GM12878 (cell line): Measurements from ENCODE around the gene STX1A. TPM values are rescaled to one million over a fixed set of nuclear protein-coding genes. Genes with fewer than 3 reads are reported as not detected.

Experiments used
- ATAC-seq: fragments of 200-7000 bp; cut with Tn5 transposase; 3 replicates; pipeline ENCODE4 v1.9.1; 2020; ENCODE audit warnings: mild to moderate bottlenecking, moderate library complexity
- BruUV-seq: library from RNA; stranded (reverse); fragments of 400-500 nt; replicated peaks from 2 replicates; lab custom pipeline; 2021; lab: Mats Ljungman, UMichigan
- CTCF ChIA-PET: fragments of 300-600 bp; sonication (Branson Sonifier 250); formaldehyde crosslinking; extraction: SDS; loops from one replicate; lab custom pipeline; 2021; ENCODE audit warnings: inconsistent platforms; lab: Yijun Ruan, JAX
- POLR2A ChIA-PET: fragments of 350-600 bp; formaldehyde crosslinking; extraction: SDS; loops from one replicate; lab custom pipeline; 2021; ENCODE audit warnings: inconsistent platforms; lab: Charles Lee
- RAD21 ChIA-PET: fragments of 300-600 bp; sonication (Branson Sonifier 250); formaldehyde crosslinking; loops from one replicate; lab custom pipeline; 2023; ENCODE audit warnings: antibody characterized with exemption; ENCODE audit not compliant: unreplicated experiment; lab: Charles Lee
- SMC1A ChIA-PET: fragments of 300-600 bp; sonication (Branson Sonifier 250); formaldehyde crosslinking; loops from one replicate; lab custom pipeline; 2023; ENCODE audit not compliant: unreplicated experiment, uncharacterized antibody; lab: Charles Lee
- DNase-seq: peaks from one replicate; pipeline ENCODE4 v3.0.0-alpha.2; 2011; ENCODE audit warnings: low read depth, low spot score
- FAIRE-seq: peaks from 3 replicates; lab custom pipeline; 2011; peaks lifted over from hg19 to GRCh38; lab: Jason Lieb, UNC
- H2AFZ ChIP-seq: 2 replicates; pipeline ENCODE4 v1.6.0; 2011; ENCODE audit warnings: low read depth, low read length, control low read depth; ENCODE audit not compliant: control insufficient read depth
- H3K27ac ChIP-seq: 2 replicates; pipeline ENCODE4 v1.5.1; 2011; ENCODE audit warnings: control low read depth; ENCODE audit not compliant: control insufficient read depth, insufficient read depth
- H3K27me3 ChIP-seq, 2 experiments: replicated peaks in 1 of 2; 2 replicates each; pipeline versions ENCODE4 v1.6.0 to v1.6.1; 2011; ENCODE audit warnings: low read length in 1 of 2; ENCODE audit not compliant: control insufficient read depth in 2 of 2, insufficient read depth in 2 of 2
- H3K36me3 ChIP-seq, 2 experiments: 2 replicates each; pipeline ENCODE4 v1.5.1; 2011; ENCODE audit warnings: low read length in 1 of 2; ENCODE audit not compliant: control insufficient read depth in 2 of 2, insufficient read depth in 2 of 2
- H3K4me1 ChIP-seq: 2 replicates; pipeline ENCODE4 v1.6.1; 2011; ENCODE audit warnings: mild to moderate bottlenecking, low read length, moderate library complexity, mixed read lengths; ENCODE audit not compliant: control insufficient read depth, insufficient read depth
- H3K4me2 ChIP-seq: 2 replicates; pipeline ENCODE4 v1.6.0; 2011; ENCODE audit warnings: control low read depth; ENCODE audit not compliant: control insufficient read depth, insufficient read depth
- H3K4me3 ChIP-seq: fragments of 200-600 bp; sonication (generic); 2 replicates; pipeline ENCODE4 v1.5.1; 2016
- H3K79me2 ChIP-seq: 2 replicates; pipeline ENCODE4 v1.6.0; 2011; ENCODE audit warnings: low read length; ENCODE audit not compliant: control insufficient read depth, insufficient read depth
- H3K9ac ChIP-seq: 2 replicates; pipeline ENCODE4 v1.8.0; 2011; ENCODE audit warnings: low read length, control low read depth, mixed read lengths; ENCODE audit not compliant: control insufficient read depth, insufficient read depth
- H3K9me3 ChIP-seq: replicated peaks from 3 replicates; pipeline ENCODE4 v1.5.1; 2011; ENCODE audit warnings: mild to moderate bottlenecking, low read length; ENCODE audit not compliant: control insufficient read depth, insufficient read depth
- H4K20me1 ChIP-seq: 2 replicates; pipeline ENCODE4 v1.6.0; 2011; ENCODE audit not compliant: control insufficient read depth, insufficient read depth
- BACH1 ChIP-seq: fragments of 450-650 bp; IDR thresholded peaks from 2 replicates; pipeline ENCODE4 v1.6.1; 2017; ENCODE audit warnings: mild to moderate bottlenecking, borderline replicate concordance
- BHLHE40 ChIP-seq, 2 experiments: fragments of 450-650 bp in 1 of 2; IDR thresholded peaks; 2 replicates each; pipeline ENCODE4 v1.6.1; 2011 to 2017; ENCODE audit warnings: low read depth in 2 of 2, borderline replicate concordance in 1 of 2, improper control_type of control experiment in 1 of 2, low read length in 1 of 2, mild to moderate bottlenecking in 1 of 2
- CBX5 ChIP-seq: sonication (generic); IDR thresholded peaks from 2 replicates; pipeline ENCODE4 v1.6.1; 2016; ENCODE audit warnings: low read depth, moderate library complexity, mild to moderate bottlenecking, inconsistent platforms
- CREB1 ChIP-seq: IDR thresholded peaks from 2 replicates; pipeline ENCODE4 v1.6.1; 2012; ENCODE audit warnings: low read depth, mild to moderate bottlenecking, inconsistent platforms
- EGR1 ChIP-seq, 2 experiments: IDR thresholded peaks; 1 replicate in 1 of 2; 2 replicates in 1 of 2; pipeline ENCODE4 v1.6.1; 2011 to 2012; ENCODE audit warnings: low read depth in 2 of 2, low read length in 2 of 2, borderline replicate concordance in 1 of 2, mild to moderate bottlenecking in 1 of 2, moderate library complexity in 1 of 2
- KDM1A ChIP-seq: fragments of 200-600 bp; sonication (generic); IDR thresholded peaks from 2 replicates; pipeline ENCODE4 v1.6.1; 2016; ENCODE audit warnings: borderline replicate concordance
- LARP7 ChIP-seq: fragments of 450-650 bp; IDR thresholded peaks from 2 replicates; pipeline ENCODE4 v1.6.1; 2017; ENCODE audit warnings: mild to moderate bottlenecking
- MEF2A ChIP-seq: IDR thresholded peaks from 2 replicates; pipeline ENCODE4 v1.6.1; 2011; ENCODE audit warnings: low read depth, mild to moderate bottlenecking, low read length, moderate library complexity; ENCODE audit not compliant: insufficient read depth
- NR2F1 ChIP-seq: fragments of 450-650 bp; conservative IDR thresholded peaks from 2 replicates; pipeline ENCODE4 v1.6.1; 2017; ENCODE audit warnings: mild to moderate bottlenecking
- PML ChIP-seq: IDR thresholded peaks from 2 replicates; pipeline ENCODE4 v1.6.1; 2012; ENCODE audit warnings: low read length, inconsistent platforms
- POU2F2 ChIP-seq: IDR thresholded peaks from 3 replicates; pipeline ENCODE4 v1.6.1; 2011; ENCODE audit warnings: low read depth, mild to moderate bottlenecking, low read length, borderline replicate concordance
- RB1 ChIP-seq: fragments of 450-650 bp; formaldehyde crosslinking; IDR thresholded peaks from 2 replicates; pipeline ENCODE4 v1.6.1; 2017; ENCODE audit warnings: mild to moderate bottlenecking, borderline replicate concordance
- RELA ChIP-seq: fragments of 450-650 bp; IDR thresholded peaks from 2 replicates; pipeline ENCODE4 v1.8.0; 2014; ENCODE audit warnings: borderline replicate concordance; ENCODE audit not compliant: partially characterized antibody
- RUNX3 ChIP-seq: IDR thresholded peaks from 2 replicates; pipeline ENCODE4 v1.6.1; 2012; ENCODE audit warnings: low read length, inconsistent platforms
- SIN3A ChIP-seq: IDR thresholded peaks from 2 replicates; pipeline ENCODE4 v1.6.1; 2012; ENCODE audit warnings: low read depth, low read length, improper control_type of control experiment
- SMAD5 ChIP-seq: IDR thresholded peaks from 2 replicates; pipeline ENCODE4 v1.6.1; 2016; ENCODE audit warnings: antibody characterized with exemption, low read depth
- SMARCA5 ChIP-seq: fragments of 450-650 bp; IDR thresholded peaks from 2 replicates; pipeline ENCODE4 v1.6.1; 2017; ENCODE audit warnings: mild to moderate bottlenecking
- SMC3 ChIP-seq: IDR thresholded peaks from 2 replicates; pipeline ENCODE4 v1.6.1; 2011; ENCODE audit warnings: low read length, improper control_type of control experiment, borderline replicate concordance
- SP1 ChIP-seq: IDR thresholded peaks from one replicate; pipeline ENCODE4 v1.6.1; 2011; ENCODE audit warnings: low read depth, low read length
- SREBF2 ChIP-seq: IDR thresholded peaks from 2 replicates; pipeline ENCODE4 v1.6.1; 2012; ENCODE audit warnings: mild to moderate bottlenecking, low read length
- ZNF217 ChIP-seq: fragments of 450-650 bp; IDR thresholded peaks from 2 replicates; pipeline ENCODE4 v1.6.1; 2017; ENCODE audit warnings: antibody characterized with exemption, mild to moderate bottlenecking
- ZNF24 ChIP-seq: fragments of 450-650 bp; IDR thresholded peaks from 2 replicates; pipeline ENCODE4 v1.6.1; 2017; ENCODE audit warnings: antibody characterized with exemption, mild to moderate bottlenecking
- ZNF274 ChIP-seq: IDR thresholded peaks from one replicate; pipeline ENCODE4 v1.8.0; 2011; ENCODE audit not compliant: insufficient read length, insufficient read depth
- WGBS: methylation state at CpG from one replicate; pipeline ENCODE4 v1.1.6; 2016; ENCODE audit warnings: low lambda C conversion rate; ENCODE audit not compliant: insufficient replicate concordance, insufficient coverage; ENCODE audit errors: missing lambda C conversion rate; 5-methylcytosine and 5-hydroxymethylcytosine counted together
- in situ Hi-C: fragments of 300-500 bp; cut with MboI; formaldehyde crosslinking; loops from 9 replicates; pipeline ENCODE4 v1.14.3; 2018; ENCODE audit warnings: mixed read lengths
- intact Hi-C: fragments of 100-400 bp; cut with micrococcal nuclease; formaldehyde crosslinking; loops from one replicate; pipeline ENCODE4 v1.14.2; 2022; ENCODE audit not compliant: unreplicated experiment
- polyA plus RNA-seq, 11 experiments: library from polyadenylated mRNA; depleted of rRNA in 4 of 11; unstranded in 6 of 11; stranded (reverse) in 5 of 11; fragments of >200 nt; fragmentation: Nextera tagmentation in 4 of 11; fragmentation: Illumina TruSeq in 1 of 11; extraction: Ambion mirVana in 4 of 11; extraction: Trizol in 1 of 11; gene quantifications; 1 replicate in 1 of 11; 2 replicates in 10 of 11; pipeline versions ENCODE4 v1.2.1 to v1.2.3, GENCODE V29; 2011 to 2016; ENCODE audit warnings: inconsistent platforms in 2 of 11, missing spikeins in 2 of 11, low read depth in 1 of 11
- total RNA-seq, 4 experiments: library from RNA; depleted of rRNA in 3 of 4; stranded (reverse); fragments of >200 nt in 3 of 4; fragmentation: Illumina TruSeq in 1 of 4; extraction: Trizol in 1 of 4; gene quantifications; 2 replicates each; pipeline versions ENCODE4 v1.2.1 to v1.2.3, GENCODE V29; 2013 to 2021
- TF ChIP-seq, protein P1 (sequence below), 3 experiments: IDR thresholded peaks in 2 of 3; conservative IDR thresholded peaks in 1 of 3; 2 replicates each; pipeline ENCODE4 v1.5.1; 2011; ENCODE audit warnings: low read depth in 3 of 3, low read length in 3 of 3, mild to moderate bottlenecking in 3 of 3, control low read depth in 2 of 3, moderate library complexity in 2 of 3, inconsistent platforms in 1 of 3, mixed read lengths in 1 of 3; ENCODE audit not compliant: control insufficient read depth in 2 of 3, insufficient read depth in 1 of 3; ENCODE audit errors: extremely low read depth in 1 of 3

STX1A gene
- total and polyA plus RNA-seq, 10 of the 15 experiments (the other 5 are each of a cell fraction or from before 2014, with no cell fraction given): 0.15 to 5.3 (median 2.5) TPM

- no peak within 1 kb of the TSS; the same call in 1 of the 2 replicates for H3K9ac ChIP-seq
- DNase-seq: peak; percentile 30
- intact Hi-C loops: loop anchor here (5.0 kb wide), 3 partner anchors 40 to 60 kb away; no protein-coding TSS in a partner anchor
- TF ChIP-seq LARP7: peak; percentile 88
- TF ChIP-seq SMARCA5: peak; percentile 96
- no peak for TF ChIP-seq ZNF274
- peak; percentile 69; the same call in 1 of the 2 replicates for TF ChIP-seq BACH1
- TF ChIP-seq MEF2A: 0 out of 2 replicates have a peak, but pooled peaks have one; percentile 56
- TF ChIP-seq SMAD5: no peak
- TF ChIP-seq CBX5: 0 out of 2 replicates have a peak, but pooled peaks have one; percentile 55
- peak in 1 of 2 experiments; percentile 71; a peak in 1 of 3 replicates for TF ChIP-seq EGR1 (IDR thresholded peaks at IDR 0.05; ENCODE audit: borderline replicate concordance in 1 of 2, low read depth in 2 of 2, low read length in 2 of 2)
- peak; percentile 82; the same call in 1 of the 2 replicates for TF ChIP-seq RB1
- 0 out of 2 replicates have a peak, but pooled peaks have one; percentile 33 for TF ChIP-seq RUNX3
- peak; percentile 92 for TF ChIP-seq ZNF217
- TF ChIP-seq PML: no peak
- TF ChIP-seq, protein P1, sequence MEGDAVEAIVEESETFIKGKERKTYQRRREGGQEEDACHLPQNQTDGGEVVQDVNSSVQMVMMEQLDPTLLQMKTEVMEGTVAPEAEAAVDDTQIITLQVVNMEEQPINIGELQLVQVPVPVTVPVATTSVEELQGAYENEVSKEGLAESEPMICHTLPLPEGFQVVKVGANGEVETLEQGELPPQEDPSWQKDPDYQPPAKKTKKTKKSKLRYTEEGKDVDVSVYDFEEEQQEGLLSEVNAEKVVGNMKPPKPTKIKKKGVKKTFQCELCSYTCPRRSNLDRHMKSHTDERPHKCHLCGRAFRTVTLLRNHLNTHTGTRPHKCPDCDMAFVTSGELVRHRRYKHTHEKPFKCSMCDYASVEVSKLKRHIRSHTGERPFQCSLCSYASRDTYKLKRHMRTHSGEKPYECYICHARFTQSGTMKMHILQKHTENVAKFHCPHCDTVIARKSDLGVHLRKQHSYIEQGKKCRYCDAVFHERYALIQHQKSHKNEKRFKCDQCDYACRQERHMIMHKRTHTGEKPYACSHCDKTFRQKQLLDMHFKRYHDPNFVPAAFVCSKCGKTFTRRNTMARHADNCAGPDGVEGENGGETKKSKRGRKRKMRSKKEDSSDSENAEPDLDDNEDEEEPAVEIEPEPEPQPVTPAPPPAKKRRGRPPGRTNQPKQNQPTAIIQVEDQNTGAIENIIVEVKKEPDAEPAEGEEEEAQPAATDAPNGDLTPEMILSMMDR (IDR thresholded peaks at IDR 0.05 in 2 of 3, conservative IDR thresholded peaks at IDR 0.05 in 1 of 3; ENCODE audit: control insufficient read depth in 2 of 3, extremely low read depth in 1 of 3, insufficient read depth in 1 of 3, low read depth in 3 of 3, low read length in 3 of 3): peak; percentile 75 to 86 (median 77)
- TF ChIP-seq SIN3A: peak; percentile 43; the same call in 1 of the 2 replicates
- TF ChIP-seq NR2F1: peak; percentile 47; the same call in 1 of the 2 replicates
- TF ChIP-seq KDM1A: no peak
- TF ChIP-seq SMC3: peak; percentile 52
- TF ChIP-seq POU2F2: 0 out of 3 replicates have a peak, but pooled peaks have one; percentile 21
- TF ChIP-seq CREB1: peak; percentile 49; the same call in 1 of the 2 replicates
- 0 out of 2 replicates have a peak, but pooled peaks have one; percentile 38 for TF ChIP-seq ZNF24
- TF ChIP-seq BHLHE40 (IDR thresholded peaks at IDR 0.05; ENCODE audit: borderline replicate concordance in 1 of 2, low read depth in 2 of 2, low read length in 1 of 2): peak in 1 of 2 experiments; percentile 78; a peak in 3 of 4 replicates
- no peak for TF ChIP-seq SREBF2
- TF ChIP-seq RELA: peak; percentile 19
- TF ChIP-seq SP1: peak; percentile 91
These were observed 51.9 kb downstream of the STX1A start, which contains the start of gene VPS37D for GRCh38 chr7:73667344-73668102. VPS37D (plus strand) TSS chr7:73667831; CDS start chr7:73667959, 128 bp downstream.

More at GRCh38 chr7:73667344-73668102, 51.9 kb downstream of the STX1A start, which contains the start of gene VPS37D:
- CTCF ChIA-PET: interaction anchor here (1.1 to 1.9 kb wide), 2 partner anchors 41 to 60 kb away, joined by 3 to 12 read pairs; no protein-coding TSS in a partner anchor
- no peaks in the 10 kb centered on the region for H4K20me1 ChIP-seq
- peak within 1 kb of the TSS; percentile 81 for H3K4me2 ChIP-seq
- no peaks in the 10 kb centered on the region for H3K79me2 ChIP-seq
- SMC1A ChIA-PET: no interaction called here
- H3K36me3 ChIP-seq: no peaks in the 10 kb centered on the region
- peak within 1 kb of the TSS; percentile 51; the same call in 1 of the 2 replicates for H3K4me3 ChIP-seq
- RAD21 ChIA-PET: interaction anchor here (1.7 kb wide), 1 partner anchor 60 kb away, joined by 6 read pairs; no protein-coding TSS in a partner anchor
- peak; percentile 99 for ATAC-seq
- H3K27me3 ChIP-seq: peaks cover 0 to 6% of the 10 kb centered on the region in 2 experiments; a peak in 3 of 4 replicates
- H3K9me3 ChIP-seq: no peaks in the 10 kb centered on the region; the same call in 2 of the 3 replicates
- no peaks in the 10 kb centered on the region for H3K4me1 ChIP-seq
- H2AFZ ChIP-seq: peak within 1 kb of the TSS; percentile 61
- BruUV-seq: no TSS peak
- POLR2A ChIA-PET: no interaction called here
- H3K27ac ChIP-seq: no peak within 1 kb of the TSS
- 18% methylated on average over 22 of the region's 79 CpGs for WGBS
- in situ Hi-C loops: no loop called here
- FAIRE-seq: peak; percentile 83
